Fibroblast of pulmonary artery (primary cell): ENCODE measurements around the gene SLC16A9.

Source experiments
- DNase-seq: peaks from one replicate; pipeline ENCODE4 v3.0.0-alpha.2; 2010; ENCODE audit warnings: low read depth
- H3K4me3 ChIP-seq: replicated peaks from 2 replicates; pipeline ENCODE4 v1.5.1; 2011; ENCODE audit warnings: low read depth, mild to moderate bottlenecking, control low read depth, low read length, moderate library complexity
- TF ChIP-seq, protein P1 (sequence below): IDR thresholded peaks from 2 replicates; pipeline ENCODE4 v1.5.1; 2011; ENCODE audit warnings: mild to moderate bottlenecking, control low read depth, low read length, inconsistent platforms; ENCODE audit errors: missing control alignments

The SLC16A9 gene

DNA sequence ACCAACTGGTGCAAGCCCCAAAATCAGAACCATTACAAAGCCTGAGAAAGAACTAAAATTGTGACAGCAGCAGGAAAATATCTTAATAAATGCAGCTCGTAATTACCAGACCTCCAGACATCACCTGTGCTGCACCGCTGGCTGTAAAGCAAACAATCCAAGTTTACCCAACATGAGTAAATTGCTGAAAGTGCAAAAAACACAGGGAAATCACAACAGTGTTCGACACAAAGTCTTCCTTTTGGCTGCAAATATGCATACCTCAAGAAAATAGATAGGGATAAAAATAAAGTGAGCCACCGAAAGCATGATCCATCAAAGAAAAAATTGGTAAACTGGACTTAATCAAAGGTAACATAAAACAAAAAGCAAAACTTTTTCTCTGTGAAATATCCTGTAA, 101.7 kb downstream of the SLC16A9 start:
- DNase-seq: no peak
- TF ChIP-seq, protein P1, sequence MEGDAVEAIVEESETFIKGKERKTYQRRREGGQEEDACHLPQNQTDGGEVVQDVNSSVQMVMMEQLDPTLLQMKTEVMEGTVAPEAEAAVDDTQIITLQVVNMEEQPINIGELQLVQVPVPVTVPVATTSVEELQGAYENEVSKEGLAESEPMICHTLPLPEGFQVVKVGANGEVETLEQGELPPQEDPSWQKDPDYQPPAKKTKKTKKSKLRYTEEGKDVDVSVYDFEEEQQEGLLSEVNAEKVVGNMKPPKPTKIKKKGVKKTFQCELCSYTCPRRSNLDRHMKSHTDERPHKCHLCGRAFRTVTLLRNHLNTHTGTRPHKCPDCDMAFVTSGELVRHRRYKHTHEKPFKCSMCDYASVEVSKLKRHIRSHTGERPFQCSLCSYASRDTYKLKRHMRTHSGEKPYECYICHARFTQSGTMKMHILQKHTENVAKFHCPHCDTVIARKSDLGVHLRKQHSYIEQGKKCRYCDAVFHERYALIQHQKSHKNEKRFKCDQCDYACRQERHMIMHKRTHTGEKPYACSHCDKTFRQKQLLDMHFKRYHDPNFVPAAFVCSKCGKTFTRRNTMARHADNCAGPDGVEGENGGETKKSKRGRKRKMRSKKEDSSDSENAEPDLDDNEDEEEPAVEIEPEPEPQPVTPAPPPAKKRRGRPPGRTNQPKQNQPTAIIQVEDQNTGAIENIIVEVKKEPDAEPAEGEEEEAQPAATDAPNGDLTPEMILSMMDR: no peak
- no peak overlapping the region for H3K4me3 ChIP-seq

DNA sequence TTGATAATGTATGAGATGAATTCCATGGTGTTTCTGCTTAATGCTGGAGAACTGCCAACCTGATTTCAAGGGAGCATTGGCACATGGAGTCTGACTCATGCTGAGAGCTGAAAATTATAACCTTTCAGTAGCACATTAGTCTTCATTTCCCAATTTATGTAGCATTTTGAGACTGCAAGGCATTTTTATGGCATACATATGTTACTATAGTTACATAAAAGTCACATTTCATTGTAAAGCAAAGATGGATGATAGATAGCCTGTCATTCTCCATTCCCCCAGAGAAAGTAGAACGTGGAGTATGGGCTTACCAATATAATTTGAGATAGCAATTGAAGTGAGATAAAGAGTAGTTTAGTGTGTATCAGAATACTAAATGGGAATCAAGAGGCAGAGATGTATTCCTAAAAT, 103.1 kb downstream of the SLC16A9 start:
- no peak overlapping the region for H3K4me3 ChIP-seq
- peak; percentile 45 for DNase-seq
- TF ChIP-seq, protein P1: no peak

DNA sequence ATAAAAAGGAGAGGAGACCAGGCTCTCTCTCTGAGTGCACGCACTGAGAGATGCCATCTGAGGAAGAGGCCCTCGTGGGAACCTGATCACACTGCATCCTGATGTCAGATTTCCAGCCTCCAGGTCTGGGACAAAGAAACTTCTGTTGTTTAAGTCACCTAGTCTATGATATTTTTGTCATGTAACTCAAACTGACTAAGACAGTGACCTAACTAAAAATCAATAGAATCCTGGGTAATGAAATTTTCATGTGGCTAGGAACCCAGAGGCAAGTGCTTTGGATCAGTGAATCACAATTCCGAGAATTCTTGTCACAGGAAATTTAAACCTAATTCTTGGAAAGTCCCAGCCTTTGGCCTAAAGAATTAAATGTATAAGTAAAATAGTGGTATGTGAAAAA, 107.7 kb downstream of the SLC16A9 start:
- no peak for DNase-seq
- TF ChIP-seq, protein P1: no peak
- no peak overlapping the region for H3K4me3 ChIP-seq
